Cardiac atrium fibroblast (primary cell): ENCODE results near the gene CFLAR. TPM values are rescaled to one million over a fixed set of nuclear protein-coding genes. Genes with fewer than 3 reads are reported as not detected.

Experiments used
- total RNA-seq: library from RNA; depleted of rRNA; stranded (reverse); fragments of >200 nt; gene quantifications from 2 replicates; pipeline ENCODE4 v1.2.3, GENCODE V29; 2015

The CFLAR gene
- total RNA-seq, result 48.2 and 59.9 TPM in 2 replicates

DNA sequence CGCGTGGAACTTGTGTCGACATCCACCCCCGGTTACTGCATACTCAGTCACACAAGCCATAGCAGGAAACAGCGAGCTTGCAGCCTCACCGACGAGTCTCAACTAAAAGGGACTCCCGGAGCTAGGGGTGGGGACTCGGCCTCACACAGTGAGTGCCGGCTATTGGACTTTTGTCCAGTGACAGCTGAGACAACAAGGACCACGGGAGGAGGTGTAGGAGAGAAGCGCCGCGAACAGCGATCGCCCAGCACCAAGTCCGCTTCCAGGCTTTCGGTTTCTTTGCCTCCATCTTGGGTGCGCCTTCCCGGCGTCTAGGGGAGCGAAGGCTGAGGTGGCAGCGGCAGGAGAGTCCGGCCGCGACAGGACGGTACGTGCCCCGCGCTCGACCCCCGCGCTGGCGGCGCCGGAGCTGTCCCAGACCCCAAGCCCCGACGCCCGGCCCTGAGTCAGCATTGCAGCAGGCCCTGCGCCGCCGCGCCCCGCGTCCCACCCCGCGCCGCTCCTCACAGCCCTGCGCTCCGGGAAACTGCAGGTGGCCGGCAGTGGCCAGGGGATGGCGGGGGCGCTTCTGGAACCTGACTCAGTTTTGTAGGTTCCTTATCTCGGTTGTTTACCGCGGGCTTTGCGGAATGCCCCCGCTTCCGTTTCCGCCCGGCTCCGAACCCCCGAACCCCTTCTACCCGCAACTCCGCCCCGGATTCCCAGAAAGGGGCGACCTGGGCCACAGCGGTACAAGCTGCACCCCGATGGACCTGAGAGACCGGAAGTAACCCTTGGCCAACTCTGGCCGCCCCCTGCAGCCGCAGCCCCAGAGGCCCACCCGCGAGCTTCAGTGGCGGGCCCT is at the start of gene CFLAR:
TSS of gene CFLAR (plus strand) at position 50 of the 844 bp plus-strand sequence. CDS start 13,702 bp downstream, outside the sequence.

DNA sequence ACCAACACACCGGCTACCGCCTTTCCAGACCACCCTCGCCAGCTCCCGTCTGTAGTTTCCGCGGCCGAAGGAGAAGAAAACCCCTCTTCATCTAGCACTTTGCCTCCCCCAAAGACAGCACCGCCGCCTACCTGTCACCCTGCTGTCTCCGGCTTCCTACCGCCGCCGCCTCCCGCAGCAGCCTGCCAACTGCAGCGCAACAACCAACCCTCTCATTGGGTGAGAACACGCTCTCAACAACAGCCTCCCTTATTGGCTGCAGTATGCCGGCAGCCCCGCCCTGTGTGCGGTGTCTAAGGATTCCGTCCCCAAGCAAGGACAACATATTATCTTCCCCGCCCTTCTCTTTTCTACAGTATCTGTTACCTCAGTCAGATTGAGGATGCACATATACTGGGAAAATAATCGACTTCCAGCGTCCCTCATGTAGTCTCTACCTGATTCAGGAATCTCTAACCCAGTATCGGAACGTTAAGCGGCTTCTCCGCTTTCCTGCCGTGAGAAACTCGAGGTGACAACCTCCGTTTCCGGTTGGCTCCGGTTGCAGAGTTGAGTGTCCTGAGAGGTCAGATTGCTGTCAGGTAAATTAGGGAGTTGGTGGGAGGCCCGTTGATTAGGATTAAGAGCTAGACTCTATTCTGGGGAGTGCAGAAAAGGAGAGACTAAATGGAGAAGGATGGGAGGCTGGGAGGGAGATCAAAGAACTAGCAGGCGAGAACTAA is 44.3 kb upstream of the CFLAR start, which contains the start of the genes HYCC2 and NDUFB3:
TSS of gene HYCC2 (minus strand) at position 193 of the 722 bp plus-strand sequence. CDS start 47,662 bp downstream, outside the sequence.
TSS of gene NDUFB3 (plus strand) at position 523 of the 722 bp plus-strand sequence. CDS start 6,882 bp downstream, outside the sequence.

DNA sequence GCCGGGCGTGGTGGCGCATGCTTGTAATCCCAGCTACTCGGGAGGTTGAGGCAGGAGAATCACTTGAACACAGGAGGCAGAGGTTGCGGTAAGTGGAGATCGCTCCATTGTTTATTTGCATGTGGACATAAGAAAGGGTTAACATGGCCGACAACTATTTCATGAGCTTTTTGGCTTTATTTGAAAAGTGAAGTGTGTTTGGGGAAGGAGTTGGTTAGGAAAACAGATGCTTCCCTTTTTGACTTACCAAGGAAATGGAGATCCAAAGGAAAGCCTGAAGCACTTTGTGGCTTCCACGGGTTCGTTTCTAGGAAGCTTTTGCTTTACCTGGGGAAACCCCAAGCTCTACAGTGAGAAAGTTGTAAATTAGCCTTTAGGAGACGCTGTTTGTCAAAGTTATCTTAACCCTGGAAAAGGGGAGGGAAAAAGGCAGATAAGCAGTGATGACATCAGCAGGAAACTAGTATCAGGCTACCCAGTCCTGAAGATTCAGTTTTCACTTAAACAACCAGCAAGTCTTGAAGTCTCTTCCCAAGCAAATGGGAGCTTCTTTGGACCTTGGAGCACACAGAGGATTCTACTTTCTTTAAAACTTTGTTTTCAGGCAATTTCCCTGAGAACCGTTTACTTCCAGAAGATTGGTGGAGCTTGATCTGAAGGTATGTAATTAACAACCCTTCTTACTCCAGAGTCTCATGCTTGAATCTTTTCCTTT is 66.8 kb downstream of the CFLAR start, which contains the start of gene CASP10:
TSS of gene CASP10 (plus strand) at position 492 of the 715 bp plus-strand sequence. CDS start 2,637 bp downstream, outside the sequence.

Other genes starting within 250 kb of the CFLAR start
- 44.1 and 46.4 TPM in 2 replicates for gene PPIL3, start 227.1 kb upstream of the CFLAR start, total RNA-seq
- gene NIF3L1, start 226.8 kb upstream of the CFLAR start, total RNA-seq, result 15.3 and 20.3 TPM in 2 replicates
- 5.4 and 6.3 TPM in 2 replicates for gene ORC2, start 152.5 kb upstream of the CFLAR start, total RNA-seq
- gene HYCC2, start 44.5 kb upstream of the CFLAR start, total RNA-seq, result 2.9 and 3.2 TPM in 2 replicates
- 69.7 and 70.6 TPM in 2 replicates for gene NDUFB3, start 44.2 kb upstream of the CFLAR start, total RNA-seq
- gene CASP10, start 67.0 kb downstream of the CFLAR start, total RNA-seq, result 5.2 and 9.7 TPM in 2 replicates
- 8.8 and 9.6 TPM in 2 replicates for gene CASP8, start 144.4 kb downstream of the CFLAR start, total RNA-seq
- 1.4 TPM in 1 of 2 replicates, not detected in the other for gene FLACC1, start 241.2 kb downstream of the CFLAR start, total RNA-seq